ENCODE results near the gene MEGF6.
A peak's percentile ranks its signal among the peaks of the same experiment; 100 is the strongest.

Gene MEGF6

DNA sequence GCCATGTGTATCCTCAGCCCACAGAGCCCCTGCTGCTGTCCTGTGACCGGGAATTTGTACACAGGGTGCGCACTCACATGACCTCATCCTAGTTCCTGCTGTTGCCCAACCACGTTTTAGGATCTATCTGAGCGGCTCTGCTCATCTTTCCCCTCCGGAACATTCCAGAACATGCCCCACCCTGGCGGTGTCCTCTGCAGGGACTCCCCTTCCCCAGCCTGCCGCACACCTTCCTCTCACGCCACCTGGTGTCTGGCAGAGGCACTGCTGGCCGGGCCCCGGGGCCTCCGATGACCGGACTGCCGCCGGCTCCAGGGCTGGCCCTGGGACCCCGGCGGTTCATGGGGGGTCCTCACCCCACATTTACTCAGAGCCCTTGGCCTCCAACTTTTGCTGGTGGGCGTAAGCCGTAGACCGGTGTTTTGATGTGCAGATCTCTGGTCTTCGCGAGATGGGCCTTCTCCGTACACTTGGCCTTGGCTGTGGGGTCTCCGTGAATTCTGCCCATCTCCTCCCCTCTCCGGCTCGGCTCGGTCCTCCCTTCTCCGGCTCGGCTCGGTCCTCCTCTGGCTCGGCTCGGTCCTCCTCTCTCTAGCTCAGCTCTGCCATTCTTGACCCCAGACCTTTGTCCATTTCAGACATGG is 127.4 kb downstream of the MEGF6 start:
- peak; percentile 56 for ATAC-seq
- TF ChIP-seq, protein P1, sequence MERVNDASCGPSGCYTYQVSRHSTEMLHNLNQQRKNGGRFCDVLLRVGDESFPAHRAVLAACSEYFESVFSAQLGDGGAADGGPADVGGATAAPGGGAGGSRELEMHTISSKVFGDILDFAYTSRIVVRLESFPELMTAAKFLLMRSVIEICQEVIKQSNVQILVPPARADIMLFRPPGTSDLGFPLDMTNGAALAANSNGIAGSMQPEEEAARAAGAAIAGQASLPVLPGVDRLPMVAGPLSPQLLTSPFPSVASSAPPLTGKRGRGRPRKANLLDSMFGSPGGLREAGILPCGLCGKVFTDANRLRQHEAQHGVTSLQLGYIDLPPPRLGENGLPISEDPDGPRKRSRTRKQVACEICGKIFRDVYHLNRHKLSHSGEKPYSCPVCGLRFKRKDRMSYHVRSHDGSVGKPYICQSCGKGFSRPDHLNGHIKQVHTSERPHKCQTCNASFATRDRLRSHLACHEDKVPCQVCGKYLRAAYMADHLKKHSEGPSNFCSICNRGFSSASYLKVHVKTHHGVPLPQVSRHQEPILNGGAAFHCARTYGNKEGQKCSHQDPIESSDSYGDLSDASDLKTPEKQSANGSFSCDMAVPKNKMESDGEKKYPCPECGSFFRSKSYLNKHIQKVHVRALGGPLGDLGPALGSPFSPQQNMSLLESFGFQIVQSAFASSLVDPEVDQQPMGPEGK (CRISPR knock-in tag; IDR thresholded peaks at IDR 0.05; ENCODE audit: borderline replicate concordance), result no peak
- TF ChIP-seq, protein P2, sequence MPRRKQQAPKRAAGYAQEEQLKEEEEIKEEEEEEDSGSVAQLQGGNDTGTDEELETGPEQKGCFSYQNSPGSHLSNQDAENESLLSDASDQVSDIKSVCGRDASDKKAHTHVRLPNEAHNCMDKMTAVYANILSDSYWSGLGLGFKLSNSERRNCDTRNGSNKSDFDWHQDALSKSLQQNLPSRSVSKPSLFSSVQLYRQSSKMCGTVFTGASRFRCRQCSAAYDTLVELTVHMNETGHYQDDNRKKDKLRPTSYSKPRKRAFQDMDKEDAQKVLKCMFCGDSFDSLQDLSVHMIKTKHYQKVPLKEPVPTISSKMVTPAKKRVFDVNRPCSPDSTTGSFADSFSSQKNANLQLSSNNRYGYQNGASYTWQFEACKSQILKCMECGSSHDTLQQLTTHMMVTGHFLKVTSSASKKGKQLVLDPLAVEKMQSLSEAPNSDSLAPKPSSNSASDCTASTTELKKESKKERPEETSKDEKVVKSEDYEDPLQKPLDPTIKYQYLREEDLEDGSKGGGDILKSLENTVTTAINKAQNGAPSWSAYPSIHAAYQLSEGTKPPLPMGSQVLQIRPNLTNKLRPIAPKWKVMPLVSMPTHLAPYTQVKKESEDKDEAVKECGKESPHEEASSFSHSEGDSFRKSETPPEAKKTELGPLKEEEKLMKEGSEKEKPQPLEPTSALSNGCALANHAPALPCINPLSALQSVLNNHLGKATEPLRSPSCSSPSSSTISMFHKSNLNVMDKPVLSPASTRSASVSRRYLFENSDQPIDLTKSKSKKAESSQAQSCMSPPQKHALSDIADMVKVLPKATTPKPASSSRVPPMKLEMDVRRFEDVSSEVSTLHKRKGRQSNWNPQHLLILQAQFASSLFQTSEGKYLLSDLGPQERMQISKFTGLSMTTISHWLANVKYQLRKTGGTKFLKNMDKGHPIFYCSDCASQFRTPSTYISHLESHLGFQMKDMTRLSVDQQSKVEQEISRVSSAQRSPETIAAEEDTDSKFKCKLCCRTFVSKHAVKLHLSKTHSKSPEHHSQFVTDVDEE (CRISPR knock-in tag; IDR thresholded peaks at IDR 0.05), result no peak
- TF ChIP-seq RARB (CRISPR knock-in tag; IDR thresholded peaks at IDR 0.05), result no peak
- TF ChIP-seq ZFP3 (CRISPR knock-in tag; IDR thresholded peaks at IDR 0.05), result no peak
- no peak for TF ChIP-seq POU6F1 (CRISPR knock-in tag; IDR thresholded peaks at IDR 0.05; ENCODE audit: borderline replicate concordance, low read depth)
- TF ChIP-seq TCF4 (CRISPR knock-in tag; IDR thresholded peaks at IDR 0.05; ENCODE audit: borderline replicate concordance), result no peak
- TF ChIP-seq ZNF70 (CRISPR knock-in tag; IDR thresholded peaks at IDR 0.05), result no peak
- TF ChIP-seq ZC3H10 (CRISPR knock-in tag; IDR thresholded peaks at IDR 0.05), result no peak
- no peak for TF ChIP-seq ZNF8 (CRISPR knock-in tag; IDR thresholded peaks at IDR 0.05)
- no peak for TF ChIP-seq PPARA (CRISPR knock-in tag; IDR thresholded peaks at IDR 0.05; ENCODE audit: borderline replicate concordance)
- TF ChIP-seq ARNTL (CRISPR knock-in tag; IDR thresholded peaks at IDR 0.05; ENCODE audit: borderline replicate concordance, low read depth), result no peak
- no peak for TF ChIP-seq ISL1 (CRISPR knock-in tag; IDR thresholded peaks at IDR 0.05)
- TF ChIP-seq CSDC2 (CRISPR knock-in tag; IDR thresholded peaks at IDR 0.05), result no peak
- TF ChIP-seq SNAI2 (CRISPR knock-in tag; IDR thresholded peaks at IDR 0.05), result no peak
- TF ChIP-seq TOX (CRISPR knock-in tag; IDR thresholded peaks at IDR 0.05; ENCODE audit: borderline replicate concordance), result no peak
- TF ChIP-seq ZNF565 (CRISPR knock-in tag; conservative IDR thresholded peaks at IDR 0.05; ENCODE audit: low read depth), result no peak
- TF ChIP-seq OSR1 (CRISPR knock-in tag; IDR thresholded peaks at IDR 0.05), result no peak
- TF ChIP-seq BACH2 (CRISPR knock-in tag; IDR thresholded peaks at IDR 0.05; ENCODE audit: borderline replicate concordance), result no peak
- no peak for TF ChIP-seq CSRNP3 (CRISPR knock-in tag; IDR thresholded peaks at IDR 0.05)
- TF ChIP-seq ESRRG (CRISPR knock-in tag; IDR thresholded peaks at IDR 0.05), result no peak

DNA sequence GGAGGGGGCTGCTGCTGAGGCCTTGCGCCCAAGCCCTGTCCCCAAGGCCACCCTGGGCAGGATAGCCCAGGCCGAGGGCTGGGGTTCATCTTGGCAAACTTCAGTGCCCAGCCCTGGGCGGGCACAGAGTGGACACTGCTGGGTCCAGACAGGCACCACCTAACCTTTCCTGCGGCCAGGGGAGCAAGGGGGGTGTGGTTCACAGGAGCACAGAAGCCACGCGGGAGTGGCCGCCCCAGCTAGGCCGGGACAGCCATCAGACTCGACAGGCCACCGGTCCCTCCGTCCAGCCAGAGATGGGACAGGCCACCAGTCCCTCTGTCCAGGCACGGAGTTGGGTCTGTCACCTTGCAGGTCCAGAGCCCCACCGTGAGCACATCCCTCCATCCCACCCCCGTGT is 127.9 kb downstream of the MEGF6 start:
- ATAC-seq, result no peak
- TF ChIP-seq, protein P2 (CRISPR knock-in tag; IDR thresholded peaks at IDR 0.05), result no peak
- no peak for TF ChIP-seq ZNF8 (CRISPR knock-in tag; IDR thresholded peaks at IDR 0.05)
- no peak for TF ChIP-seq TCF4 (CRISPR knock-in tag; IDR thresholded peaks at IDR 0.05; ENCODE audit: borderline replicate concordance)
- TF ChIP-seq CSDC2 (CRISPR knock-in tag; IDR thresholded peaks at IDR 0.05), result no peak
- no peak for TF ChIP-seq PPARA (CRISPR knock-in tag; IDR thresholded peaks at IDR 0.05; ENCODE audit: borderline replicate concordance)
- TF ChIP-seq ZNF70 (CRISPR knock-in tag; IDR thresholded peaks at IDR 0.05), result no peak
- no peak for TF ChIP-seq ZFP30 (CRISPR knock-in tag; IDR thresholded peaks at IDR 0.05)
- TF ChIP-seq ZC3H10 (CRISPR knock-in tag; IDR thresholded peaks at IDR 0.05), result no peak
- no peak for TF ChIP-seq ESRRG (CRISPR knock-in tag; IDR thresholded peaks at IDR 0.05)
- no peak for TF ChIP-seq POU6F1 (CRISPR knock-in tag; IDR thresholded peaks at IDR 0.05; ENCODE audit: borderline replicate concordance, low read depth)
- TF ChIP-seq TOX (CRISPR knock-in tag; IDR thresholded peaks at IDR 0.05; ENCODE audit: borderline replicate concordance), result no peak
- no peak for TF ChIP-seq ARNTL (CRISPR knock-in tag; IDR thresholded peaks at IDR 0.05; ENCODE audit: borderline replicate concordance, low read depth)
- no peak for TF ChIP-seq SNAI2 (CRISPR knock-in tag; IDR thresholded peaks at IDR 0.05)
- TF ChIP-seq BACH2 (CRISPR knock-in tag; IDR thresholded peaks at IDR 0.05; ENCODE audit: borderline replicate concordance), result no peak
- TF ChIP-seq, protein P1 (CRISPR knock-in tag; IDR thresholded peaks at IDR 0.05; ENCODE audit: borderline replicate concordance), result no peak
- no peak for TF ChIP-seq ISL1 (CRISPR knock-in tag; IDR thresholded peaks at IDR 0.05)
- no peak for TF ChIP-seq GLIS3 (CRISPR knock-in tag; IDR thresholded peaks at IDR 0.05)
- TF ChIP-seq ZFP3 (CRISPR knock-in tag; IDR thresholded peaks at IDR 0.05), result no peak

Measured in SK-N-SH treated with all-trans-retinoic acid at 6 μM for 48 hours (cell line).